Measurements from ENCODE around the gene SPATA1. TPM values are rescaled to one million over a fixed set of nuclear protein-coding genes. Genes with fewer than 3 reads are reported as not detected.

SPATA1 gene
- polyA plus RNA-seq, 1 donor from 2014 or later, result 0.17 TPM

GRCh38 chr1:84524590-84524989, 18.4 kb downstream of the SPATA1 start:
- no peaks in the 10 kb centered on the region for H3K9me3 ChIP-seq (ENCODE audit: low read length)
- no peaks in the 10 kb centered on the region for H4K20me1 ChIP-seq (ENCODE audit: insufficient read depth)
- no peaks in the 10 kb centered on the region for H3K9me2 ChIP-seq (ENCODE audit: insufficient read depth, low read length)
- no peak overlapping the region for H2AFZ ChIP-seq (ENCODE audit: low read depth, low read length)
- no peak overlapping the region for H3K4me2 ChIP-seq (ENCODE audit: low read length)
- H3K9ac ChIP-seq (ENCODE audit: low read length), result no peak overlapping the region
- TF ChIP-seq MXI1 (conservative IDR thresholded peaks at IDR 0.05; ENCODE audit: poor library complexity, severe bottlenecking) (no peak), CTCF (IDR thresholded peaks at IDR 0.05; ENCODE audit: poor library complexity, severe bottlenecking) (no peak), TAF1 (IDR thresholded peaks at IDR 0.05; ENCODE audit: low read depth) (no peak), EZH2 (IDR thresholded peaks at IDR 0.05; ENCODE audit: borderline replicate concordance, insufficient read depth, low read length, poor library complexity, severe bottlenecking) (no peak), SMC3 (conservative IDR thresholded peaks at IDR 0.05; ENCODE audit: poor library complexity) (no peak), POLR2AphosphoS5 (IDR thresholded peaks at IDR 0.05) (no peak), REST (IDR thresholded peaks at IDR 0.05; ENCODE audit: borderline replicate concordance) (no peak), EP300 (conservative IDR thresholded peaks at IDR 0.05; ENCODE audit: poor library complexity, severe bottlenecking) (no peak), RAD21 (conservative IDR thresholded peaks at IDR 0.05) (no peak)
- no peaks in the 10 kb centered on the region for H3K27me3 ChIP-seq (ENCODE audit: insufficient read depth, low read depth, low read length)
- no peaks in the 10 kb centered on the region for H3K79me2 ChIP-seq (replicated peaks; ENCODE audit: insufficient read depth, low read length)
- H3K27ac ChIP-seq (ENCODE audit: low read length), result no peak overlapping the region
- H3F3A ChIP-seq (ENCODE audit: insufficient read depth, low read length, poor library complexity, severe bottlenecking), result no peaks in the 10 kb centered on the region
- H3K36me3 ChIP-seq (ENCODE audit: insufficient read depth, low read length), result no peaks in the 10 kb centered on the region
- H3K4me3 ChIP-seq (ENCODE audit: low read length), result no peak overlapping the region

GRCh38 chr1:84525779-84526178, 19.6 kb downstream of the SPATA1 start:
- no peak overlapping the region for H3K4me2 ChIP-seq (ENCODE audit: low read length)
- H3K4me3 ChIP-seq (ENCODE audit: low read length), result no peak overlapping the region
- no peaks in the 10 kb centered on the region for H3K9me3 ChIP-seq (ENCODE audit: low read length)
- no peaks in the 10 kb centered on the region for H3F3A ChIP-seq (ENCODE audit: insufficient read depth, low read length, poor library complexity, severe bottlenecking)
- H2AFZ ChIP-seq (ENCODE audit: low read depth, low read length), result no peak overlapping the region
- H3K79me2 ChIP-seq (replicated peaks; ENCODE audit: insufficient read depth, low read length), result no peaks in the 10 kb centered on the region
- H3K27ac ChIP-seq (ENCODE audit: low read length), result no peak overlapping the region
- no peaks in the 10 kb centered on the region for H3K27me3 ChIP-seq (ENCODE audit: insufficient read depth, low read depth, low read length)
- TF ChIP-seq RAD21 (conservative IDR thresholded peaks at IDR 0.05) (no peak), SMC3 (conservative IDR thresholded peaks at IDR 0.05; ENCODE audit: poor library complexity) (no peak), EP300 (conservative IDR thresholded peaks at IDR 0.05; ENCODE audit: poor library complexity, severe bottlenecking) (no peak), CTCF (IDR thresholded peaks at IDR 0.05; ENCODE audit: poor library complexity, severe bottlenecking) (no peak), POLR2AphosphoS5 (IDR thresholded peaks at IDR 0.05) (no peak), EZH2 (IDR thresholded peaks at IDR 0.05; ENCODE audit: borderline replicate concordance, insufficient read depth, low read length, poor library complexity, severe bottlenecking) (no peak), MXI1 (conservative IDR thresholded peaks at IDR 0.05; ENCODE audit: poor library complexity, severe bottlenecking) (no peak), TAF1 (IDR thresholded peaks at IDR 0.05; ENCODE audit: low read depth) (no peak), REST (IDR thresholded peaks at IDR 0.05; ENCODE audit: borderline replicate concordance) (no peak)
- H3K9me2 ChIP-seq (ENCODE audit: insufficient read depth, low read length), result no peaks in the 10 kb centered on the region
- H3K36me3 ChIP-seq (ENCODE audit: insufficient read depth, low read length), result no peaks in the 10 kb centered on the region
- H4K20me1 ChIP-seq (ENCODE audit: insufficient read depth), result no peaks in the 10 kb centered on the region
- H3K9ac ChIP-seq (ENCODE audit: low read length), result no peak overlapping the region

Measured in neural cell (in vitro differentiated cells).